NCI-H2196 treated with DMSO at 0.1 percent for 48 hours (cell line): Measurements from ENCODE around the gene OR1L1.

Experiments
- DNase-seq: peaks from one replicate; lab custom pipeline; 2025; ENCODE audit not compliant: unreplicated experiment; lab: John Stamatoyannopoulos, UW

The OR1L1 gene

GRCh38 chr9:122661416-122661815 lies at the start of gene OR1L1:
Gene OR1L1 (plus strand): TSS chr9:122661716. CDS start chr9:122661716, 0 bp downstream.
- no peak for DNase-seq

- DNase-seq, result no peak
These were observed 47.2 kb upstream of the OR1L1 start, which contains the start of gene OR1Q1 for GRCh38 chr9:122614362-122614761. Gene OR1Q1 (plus strand): TSS chr9:122614738. CDS start chr9:122614738, 0 bp downstream.

GRCh38 chr9:122619996-122620395 lies 41.5 kb upstream of the OR1L1 start:
- DNase-seq, result no peak

GRCh38 chr9:122642226-122642625 lies 19.3 kb upstream of the OR1L1 start:
- no peak for DNase-seq

GRCh38 chr9:122656378-122656777 lies 5.1 kb upstream of the OR1L1 start:
- DNase-seq, result no peak

GRCh38 chr9:122657527-122657926 lies 4.0 kb upstream of the OR1L1 start, which contains the start of gene OR1B1:
Gene OR1B1 (minus strand): TSS chr9:122657627.
- no peak for DNase-seq

- DNase-seq, result no peak
These were observed 11.0 kb downstream of the OR1L1 start for GRCh38 chr9:122672481-122672880.

GRCh38 chr9:122684851-122685250 lies 23.3 kb downstream of the OR1L1 start:
- no peak for DNase-seq

GRCh38 chr9:122695696-122696095 lies 34.2 kb downstream of the OR1L1 start:
- DNase-seq, result no peak
